Measurements from ENCODE around the gene TJP3. TPM values are rescaled to one million over a fixed set of nuclear protein-coding genes. Genes with fewer than 3 reads are reported as not detected.
"Not testable (repeated sequence)": the region's sequence is repeated elsewhere in the genome, so short reads cannot be mapped to it uniquely, and the experiment has no call there.

The TJP3 gene
- 141 TPM for total RNA-seq

GRCh38 chr19:3708207-3708931 lies at the start of gene TJP3:
TSS of gene TJP3 (plus strand) at chr19:3708384. CDS start at chr19:3728433, 20,049 bp downstream.
- peak; percentile 69 for DNase-seq (ENCODE audit: low spot score)

GRCh38 chr19:3658870-3659745 lies 49.1 kb upstream of the TJP3 start:
- DNase-seq (ENCODE audit: low spot score) = no peak

GRCh38 chr19:3659746-3660112 lies 48.5 kb upstream of the TJP3 start:
- no peak for DNase-seq (ENCODE audit: low spot score)

- no peak for DNase-seq (ENCODE audit: low spot score)
Observed at GRCh38 chr19:3660493-3661219, 47.5 kb upstream of the TJP3 start.

- DNase-seq (ENCODE audit: low spot score) = no peak
Observed at GRCh38 chr19:3661284-3662238, 46.6 kb upstream of the TJP3 start.

- DNase-seq (ENCODE audit: low spot score) = no peak
Observed at GRCh38 chr19:3663838-3664237, 44.3 kb upstream of the TJP3 start.

GRCh38 chr19:3664879-3665642 lies 43.1 kb upstream of the TJP3 start:
- no peak for DNase-seq (ENCODE audit: low spot score)

GRCh38 chr19:3665681-3666544 lies 42.3 kb upstream of the TJP3 start:
- peak; percentile 67 for DNase-seq (ENCODE audit: low spot score)

GRCh38 chr19:3666545-3666856 lies 41.7 kb upstream of the TJP3 start:
- not testable (repeated sequence) for DNase-seq (ENCODE audit: low spot score)

- no peak for DNase-seq (ENCODE audit: low spot score)
Observed at GRCh38 chr19:3667037-3667638, 41.0 kb upstream of the TJP3 start.

GRCh38 chr19:3667766-3668165 lies 40.4 kb upstream of the TJP3 start:
- DNase-seq (ENCODE audit: low spot score) = no peak

GRCh38 chr19:3668331-3669081 lies 39.7 kb upstream of the TJP3 start:
- DNase-seq (ENCODE audit: low spot score) = no peak

GRCh38 chr19:3669082-3669946 lies 38.9 kb upstream of the TJP3 start:
- no peak for DNase-seq (ENCODE audit: low spot score)

GRCh38 chr19:3669947-3670795 lies 38.0 kb upstream of the TJP3 start:
- DNase-seq (ENCODE audit: low spot score) = peak; percentile 79

- DNase-seq (ENCODE audit: low spot score) = peak; percentile 59
Observed at GRCh38 chr19:3670796-3671679, 37.1 kb upstream of the TJP3 start.

Data from mucosa of gallbladder (tissue), 1 donor.